ENCODE results near the gene PSAPL1. TPM values are rescaled to one million over a fixed set of nuclear protein-coding genes. Genes with fewer than 3 reads are reported as not detected.

The PSAPL1 gene
- total RNA-seq, 1 donor from 2014 or later: 0.14 TPM

DNA sequence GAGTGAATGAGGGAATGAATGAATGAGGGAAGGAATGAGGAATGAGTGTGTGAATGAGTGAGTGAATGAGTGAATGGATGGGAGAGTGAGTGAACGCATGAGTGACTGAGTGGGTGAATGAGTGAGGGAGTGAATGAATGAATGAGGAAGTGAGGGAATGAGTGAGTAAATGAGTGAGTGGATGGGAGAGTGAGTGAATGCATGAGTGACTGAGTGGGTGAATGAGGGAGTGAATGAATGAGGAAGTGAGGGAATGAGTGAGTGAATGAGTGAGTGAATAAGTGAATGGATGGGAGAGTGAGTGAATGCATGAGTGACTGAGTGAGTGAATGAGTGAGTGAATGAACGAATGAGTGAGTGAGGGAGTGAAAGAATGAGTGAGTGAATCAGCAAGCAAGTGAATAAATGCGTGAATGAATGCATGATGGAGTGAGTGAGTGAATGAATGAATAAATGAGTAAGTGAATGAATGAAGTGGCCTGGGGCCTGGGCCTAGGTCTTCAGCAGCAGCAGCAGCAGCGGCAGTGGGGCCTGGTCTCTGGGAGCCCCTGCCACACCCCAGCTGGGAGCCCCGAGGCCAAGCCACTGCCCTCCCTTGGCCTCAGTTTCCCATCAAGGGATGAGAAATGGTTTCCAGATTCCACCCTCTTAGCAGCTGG lies 16.2 kb upstream of the PSAPL1 start:
- TF ChIP-seq, protein P1, sequence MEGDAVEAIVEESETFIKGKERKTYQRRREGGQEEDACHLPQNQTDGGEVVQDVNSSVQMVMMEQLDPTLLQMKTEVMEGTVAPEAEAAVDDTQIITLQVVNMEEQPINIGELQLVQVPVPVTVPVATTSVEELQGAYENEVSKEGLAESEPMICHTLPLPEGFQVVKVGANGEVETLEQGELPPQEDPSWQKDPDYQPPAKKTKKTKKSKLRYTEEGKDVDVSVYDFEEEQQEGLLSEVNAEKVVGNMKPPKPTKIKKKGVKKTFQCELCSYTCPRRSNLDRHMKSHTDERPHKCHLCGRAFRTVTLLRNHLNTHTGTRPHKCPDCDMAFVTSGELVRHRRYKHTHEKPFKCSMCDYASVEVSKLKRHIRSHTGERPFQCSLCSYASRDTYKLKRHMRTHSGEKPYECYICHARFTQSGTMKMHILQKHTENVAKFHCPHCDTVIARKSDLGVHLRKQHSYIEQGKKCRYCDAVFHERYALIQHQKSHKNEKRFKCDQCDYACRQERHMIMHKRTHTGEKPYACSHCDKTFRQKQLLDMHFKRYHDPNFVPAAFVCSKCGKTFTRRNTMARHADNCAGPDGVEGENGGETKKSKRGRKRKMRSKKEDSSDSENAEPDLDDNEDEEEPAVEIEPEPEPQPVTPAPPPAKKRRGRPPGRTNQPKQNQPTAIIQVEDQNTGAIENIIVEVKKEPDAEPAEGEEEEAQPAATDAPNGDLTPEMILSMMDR (IDR thresholded peaks at IDR 0.05): no peak
- Histone ChIP-seq H3K27me3 (no peaks in the 10 kb centered on the region), H3K4me3 (no peak overlapping the region), H3K36me3 (no peaks in the 10 kb centered on the region), H3K9me3 (no peaks in the 10 kb centered on the region), H3K4me1 (no peaks in the 10 kb centered on the region), H3K27ac (no peak overlapping the region)
- ATAC-seq (no peak), DNase-seq (no peak)
- intact Hi-C loops (cut with DNase I): no loop called here

GRCh38 chr4:7448036-7448435 lies 13.3 kb upstream of the PSAPL1 start:
- Histone ChIP-seq H3K27me3 (no peaks in the 10 kb centered on the region), H3K4me3 (no peak overlapping the region), H3K36me3 (no peaks in the 10 kb centered on the region), H3K9me3 (no peaks in the 10 kb centered on the region), H3K27ac (no peak overlapping the region), H3K4me1 (no peaks in the 10 kb centered on the region)
- intact Hi-C loops (cut with DNase I): no loop called here
- ATAC-seq (no peak), DNase-seq (no peak)
- TF ChIP-seq, protein P1 (IDR thresholded peaks at IDR 0.05): no peak

- TF ChIP-seq, protein P1 (IDR thresholded peaks at IDR 0.05): no peak
- no peaks in the 10 kb centered on the region for H3K27me3 ChIP-seq
- ATAC-seq (no peak), DNase-seq (no peak)
- H3K4me3 ChIP-seq: no peak overlapping the region
- no peaks in the 10 kb centered on the region for H3K4me1 ChIP-seq
- H3K9me3 ChIP-seq: no peaks in the 10 kb centered on the region
- intact Hi-C loops (cut with DNase I): no loop called here
- H3K36me3 ChIP-seq: no peaks in the 10 kb centered on the region
- no peak overlapping the region for H3K27ac ChIP-seq
These were observed 12.5 kb upstream of the PSAPL1 start for GRCh38 chr4:7447236-7447635.

DNA sequence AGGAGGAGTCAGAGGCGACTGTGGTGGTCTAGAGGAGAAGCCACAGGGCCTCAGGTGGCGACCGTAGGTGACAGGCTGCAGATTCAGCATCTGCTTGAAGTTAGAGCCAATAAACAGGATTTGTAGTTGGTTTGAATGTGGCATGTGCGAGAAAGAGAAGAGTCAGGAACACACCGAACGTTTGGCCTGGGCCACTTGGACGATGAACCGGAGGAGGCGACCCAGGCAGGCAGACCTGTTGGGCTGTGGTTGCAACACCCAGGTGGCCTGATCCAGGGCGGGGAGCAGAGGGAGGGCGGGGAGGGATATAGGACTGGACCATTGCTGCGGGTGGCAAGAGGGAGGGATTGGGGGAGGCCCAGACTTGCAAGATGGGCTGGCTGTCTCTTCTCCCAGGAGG lies 10.0 kb upstream of the PSAPL1 start:
- Histone ChIP-seq H3K36me3 (no peaks in the 10 kb centered on the region), H3K9me3 (no peaks in the 10 kb centered on the region), H3K4me3 (no peak overlapping the region), H3K27ac (no peak overlapping the region), H3K4me1 (no peaks in the 10 kb centered on the region), H3K27me3 (no peaks in the 10 kb centered on the region)
- intact Hi-C loops (cut with DNase I): no loop called here
- DNase-seq (peak; percentile 73), ATAC-seq (peak; percentile 63)
- TF ChIP-seq, protein P1 (IDR thresholded peaks at IDR 0.05): no peak

GRCh38 chr4:7444314-7444713 lies 9.6 kb upstream of the PSAPL1 start:
- H3K4me3 ChIP-seq: no peak overlapping the region
- DNase-seq (no peak), ATAC-seq (no peak)
- no peaks in the 10 kb centered on the region for H3K9me3 ChIP-seq
- intact Hi-C loops (cut with DNase I): no loop called here
- no peak overlapping the region for H3K27ac ChIP-seq
- TF ChIP-seq, protein P1 (IDR thresholded peaks at IDR 0.05): no peak
- H3K36me3 ChIP-seq: no peaks in the 10 kb centered on the region
- H3K27me3 ChIP-seq: no peaks in the 10 kb centered on the region
- H3K4me1 ChIP-seq: no peaks in the 10 kb centered on the region

Data from upper lobe of right lung (tissue), 1 donor.